Naive thymus-derived CD4-positive, alpha-beta T cell (primary cell): ENCODE measurements around the gene GTPBP8. TPM values are rescaled to one million over a fixed set of nuclear protein-coding genes. Genes with fewer than 3 reads are reported as not detected.
A peak's percentile ranks its signal among the peaks of the same experiment; 100 is the strongest.

Source experiments
- ATAC-seq: fragments of 150-1000 bp; cut with Tn5 transposase; 2 replicates; pipeline ENCODE4 v1.10.0; 2021; ENCODE audit warnings: mild to moderate bottlenecking, moderate library complexity
- CTCF ChIA-PET: fragments of 350-600 bp; sonication (Branson Sonifier 250); formaldehyde crosslinking; loops from one replicate; lab custom pipeline; 2021; ENCODE audit warnings: antibody characterized with exemption; lab: Charles Lee
- POLR2A ChIA-PET: fragments of 350-600 bp; sonication (Branson Sonifier 250); formaldehyde crosslinking; loops from one replicate; lab custom pipeline; 2021; ENCODE audit warnings: antibody characterized with exemption, inconsistent platforms; lab: Charles Lee
- DNase-seq, 9 donors: peaks; one replicate each; pipeline versions ENCODE4 v3.0.0 to v3.0.0-alpha.2; 2020 to 2022; ENCODE audit warnings: mixed read lengths in 1 of 9
- H3K27ac ChIP-seq: one replicate; pipeline ENCODE4 v1.7.0; 2013; ENCODE audit warnings: mild to moderate bottlenecking, low read depth, low read length, moderate library complexity
- H3K27me3 ChIP-seq, 2 donors: one replicate each; pipeline ENCODE4 v1.7.0; 2013; ENCODE audit warnings: low read length in 2 of 2, mild to moderate bottlenecking in 2 of 2, moderate library complexity in 2 of 2; ENCODE audit not compliant: control insufficient read depth in 2 of 2, insufficient read depth in 2 of 2
- H3K36me3 ChIP-seq, 3 experiments: 1 replicate in 2 of 3; 2 replicates in 1 of 3; pipeline ENCODE4 v1.7.0; 2013; ENCODE audit warnings: low read length in 3 of 3, mild to moderate bottlenecking in 3 of 3, moderate library complexity in 1 of 3; ENCODE audit not compliant: insufficient read depth in 3 of 3, control insufficient read depth in 2 of 3
- H3K4me1 ChIP-seq, 2 donors: one replicate each; pipeline ENCODE4 v1.7.0; 2013; ENCODE audit warnings: low read length in 2 of 2, mild to moderate bottlenecking in 2 of 2, moderate library complexity in 1 of 2; ENCODE audit not compliant: control insufficient read depth in 2 of 2, insufficient read depth in 2 of 2
- H3K4me3 ChIP-seq: 2 replicates; pipeline ENCODE4 v1.7.0; 2013; ENCODE audit warnings: mild to moderate bottlenecking, low read length
- H3K9me3 ChIP-seq, 3 experiments: 1 replicate in 2 of 3; 2 replicates in 1 of 3; pipeline ENCODE4 v1.7.0; 2013; ENCODE audit warnings: low read length in 3 of 3; ENCODE audit not compliant: control insufficient read depth in 2 of 3
- H3K27ac Mint-ChIP-seq, 9 donors: one replicate each; pipeline ENCODE4 v1.8.0; 2020 to 2022; ENCODE audit warnings: mixed read lengths in 9 of 9, mild to moderate bottlenecking in 8 of 9, moderate library complexity in 5 of 9, inconsistent platforms in 2 of 9
- H3K27me3 Mint-ChIP-seq, 5 donors: one replicate each; pipeline ENCODE4 v1.8.0; 2021 to 2022; ENCODE audit warnings: mixed read lengths in 5 of 5, mild to moderate bottlenecking in 1 of 5
- H3K36me3 Mint-ChIP-seq, 5 donors: one replicate each; pipeline ENCODE4 v1.8.0; 2020 to 2022; ENCODE audit warnings: mixed read lengths in 5 of 5, mild to moderate bottlenecking in 3 of 5, inconsistent platforms in 1 of 5
- H3K4me1 Mint-ChIP-seq, 7 donors: one replicate each; pipeline ENCODE4 v1.8.0; 2020 to 2022; ENCODE audit warnings: mixed read lengths in 7 of 7, mild to moderate bottlenecking in 3 of 7, inconsistent platforms in 1 of 7
- H3K4me3 Mint-ChIP-seq, 10 donors: one replicate each; pipeline ENCODE4 v1.8.0; 2020 to 2022; ENCODE audit warnings: mild to moderate bottlenecking in 10 of 10, mixed read lengths in 10 of 10, moderate library complexity in 6 of 10, inconsistent platforms in 2 of 10
- H3K9me3 Mint-ChIP-seq, 11 donors: one replicate each; pipeline ENCODE4 v1.8.0; 2020 to 2022; ENCODE audit warnings: mixed read lengths in 11 of 11, mild to moderate bottlenecking in 4 of 11, inconsistent platforms in 1 of 11, moderate library complexity in 1 of 11
- intact Hi-C, 2 donors: fragments of 100-400 bp; cut with micrococcal nuclease; formaldehyde crosslinking; loops; one replicate each; pipeline ENCODE4 v1.15.1; 2023
- polyA plus RNA-seq, 2 donors: library from polyadenylated mRNA; unstranded; fragments of 300-500 nt; fragmentation: Illumina TruSeq; gene quantifications; one replicate each; pipeline ENCODE4 v1.2.3, GENCODE V29; 2021
- total RNA-seq, 6 experiments: library from RNA in 5 of 6; stranded (reverse) in 5 of 6; gene quantifications; 1 replicate in 5 of 6; 2 replicates in 1 of 6; pipeline ENCODE4 v1.2.3 and lab custom pipeline; 2021 to 2026

The GTPBP8 gene
- total and polyA plus RNA-seq, 7 experiments from 2014 or later = 12.6 to 49.1 (median 31.1) TPM

- POLR2A ChIA-PET = interaction anchor here (0.7 to 9.6 kb wide), 4 partner anchors 15 to 310 kb away, joined by 3 to 106 read pairs (median 3); no protein-coding TSS in a partner anchor
- CTCF ChIA-PET = interaction anchor here (0.7 to 1.0 kb wide), 2 partner anchors 29 to 896 kb away, joined by 3 read pairs; no protein-coding TSS in a partner anchor
- H3K27me3 ChIP-seq = no peaks in the 10 kb centered on the region
- no peak overlapping the region for H3K4me3 ChIP-seq
- Mint-ChIP-seq H3K4me1 (peaks cover 37 to 67% (median 50%) of the 10 kb centered on the region in 7 donors), H3K36me3 (peaks cover 0 to 11% (median 11%) of the 10 kb centered on the region in 5 donors), H3K9me3 (peaks cover 0 to 2% (median 0%) of the 10 kb centered on the region in 11 donors), H3K27ac (peak overlapping the region in 5 of 9 donors; percentile 87 to 94 (median 88)), H3K4me3 (peak overlapping the region in 1 of 10 donors; percentile 89), H3K27me3 (no peaks in the 10 kb centered on the region)
- DNase-seq (no peak), ATAC-seq (no peak)
- intact Hi-C loops = no loop called here
- no peaks in the 10 kb centered on the region for H3K9me3 ChIP-seq
- no peak overlapping the region for H3K27ac ChIP-seq
- no peaks in the 10 kb centered on the region for H3K36me3 ChIP-seq
- peaks cover 19 to 21% of the 10 kb centered on the region in 2 donors for H3K4me1 ChIP-seq
Observed at GRCh38 chr3:113021471-113021870, 30.7 kb downstream of the GTPBP8 start.

DNA sequence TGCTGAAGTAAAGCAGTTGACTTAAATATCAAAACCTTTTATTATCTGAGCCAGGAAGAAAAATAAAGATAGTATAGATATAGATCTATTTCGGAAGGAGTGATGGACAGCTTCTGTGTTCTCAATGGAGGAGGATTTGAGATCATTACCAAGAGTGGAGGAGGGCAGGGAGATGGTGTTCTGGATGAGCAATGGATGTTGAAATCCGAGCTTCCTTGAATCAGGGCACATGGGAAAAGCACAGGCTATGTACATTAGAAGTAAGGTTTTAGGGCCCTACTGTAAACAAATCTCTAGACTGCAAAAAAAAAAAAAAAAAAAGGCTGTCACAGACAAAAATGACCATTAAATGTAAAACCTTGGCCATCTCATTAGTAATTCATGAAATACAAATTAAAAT lies 43.2 kb downstream of the GTPBP8 start:
- intact Hi-C loops = loop anchor here in 1 of 2 donors (2.0 kb wide), 2 partner anchors 299 to 391 kb away; no protein-coding TSS in a partner anchor
- ATAC-seq (no peak), DNase-seq (no peak)
- no peaks in the 10 kb centered on the region for H3K36me3 ChIP-seq
- no peaks in the 10 kb centered on the region for H3K4me1 ChIP-seq
- H3K9me3 ChIP-seq = no peaks in the 10 kb centered on the region
- no peak overlapping the region for H3K4me3 Mint-ChIP-seq
- CTCF ChIA-PET = interaction anchor here (1.0 to 2.7 kb wide), 5 partner anchors 43 to 299 kb away, joined by 3 to 12 read pairs (median 6); partner anchors contain the start of gene GTPBP8
- no peaks in the 10 kb centered on the region for H3K9me3 Mint-ChIP-seq
- H3K4me3 ChIP-seq = no peak overlapping the region
- peaks cover 0 to 7% (median 0%) of the 10 kb centered on the region in 5 donors for H3K36me3 Mint-ChIP-seq
- H3K27ac Mint-ChIP-seq = peak overlapping the region in 1 of 9 donors; percentile 67
- H3K4me1 Mint-ChIP-seq = peaks cover 0 to 5% (median 0%) of the 10 kb centered on the region in 7 donors
- no peaks in the 10 kb centered on the region for H3K27me3 ChIP-seq
- POLR2A ChIA-PET = interaction anchor here (0.6 kb wide), 2 partner anchors 24 to 166 kb away, joined by 3 read pairs; no protein-coding TSS in a partner anchor
- H3K27ac ChIP-seq = no peak overlapping the region
- no peaks in the 10 kb centered on the region for H3K27me3 Mint-ChIP-seq

DNA sequence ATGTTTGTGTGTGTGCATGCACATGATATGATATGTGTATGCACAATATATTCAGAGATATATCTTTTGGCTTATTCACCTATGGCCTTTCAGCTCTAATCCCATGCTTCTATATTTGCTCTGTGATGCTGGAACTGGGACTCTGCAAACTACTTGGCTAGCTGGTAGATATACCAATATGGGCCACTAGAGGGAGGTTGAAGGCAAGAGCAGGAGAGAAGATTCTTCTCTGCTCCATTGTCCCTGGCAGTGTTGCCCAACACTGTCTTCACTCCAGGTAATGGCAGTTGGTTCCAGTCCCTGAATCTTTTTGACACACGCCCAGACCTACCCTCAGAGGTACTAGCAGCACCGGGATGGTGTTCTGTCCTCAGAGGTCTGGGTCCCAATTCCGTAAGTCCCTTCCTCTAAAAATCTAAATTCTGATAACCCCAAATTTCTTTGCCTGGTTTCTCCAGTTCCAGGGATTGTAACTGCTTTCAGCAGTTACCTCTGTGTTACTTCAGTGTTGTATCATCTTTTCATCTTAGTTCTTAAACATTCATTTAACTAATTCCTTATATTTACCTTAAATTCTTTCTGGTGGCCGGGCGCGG lies 44.7 kb downstream of the GTPBP8 start:
- no peaks in the 10 kb centered on the region for H3K36me3 ChIP-seq
- H3K4me3 ChIP-seq = no peak overlapping the region
- no peaks in the 10 kb centered on the region for H3K4me1 ChIP-seq
- DNase-seq = peak in 6 of 9 donors; percentile 34 to 57 (median 44)
- intact Hi-C loops = loop anchor here (2.0 to 5.0 kb wide), 3 partner anchors 301 to 393 kb away; partner anchors contain the start of gene CCDC80 (in 1 of the 2)
- ATAC-seq = peak; percentile 88
- H3K27me3 ChIP-seq = no peaks in the 10 kb centered on the region
- Mint-ChIP-seq H3K27me3 (no peaks in the 10 kb centered on the region), H3K9me3 (no peaks in the 10 kb centered on the region), H3K4me1 (peaks cover 0 to 5% (median 0%) of the 10 kb centered on the region in 7 donors), H3K27ac (no peak overlapping the region), H3K4me3 (no peak overlapping the region), H3K36me3 (peaks cover 0 to 7% (median 0%) of the 10 kb centered on the region in 5 donors)
- H3K9me3 ChIP-seq = no peaks in the 10 kb centered on the region
- ChIA-PET CTCF (interaction anchor here (0.6 to 2.7 kb wide), 19 partner anchors 13 to 469 kb away, joined by 3 to 16 read pairs (median 3); partner anchors contain the start of gene CD200R1), POLR2A (interaction anchor here (0.6 to 1.6 kb wide), 2 partner anchors 20 to 45 kb away, joined by 3 to 5 read pairs; partner anchors contain the start of gene GTPBP8)
- no peak overlapping the region for H3K27ac ChIP-seq

DNA sequence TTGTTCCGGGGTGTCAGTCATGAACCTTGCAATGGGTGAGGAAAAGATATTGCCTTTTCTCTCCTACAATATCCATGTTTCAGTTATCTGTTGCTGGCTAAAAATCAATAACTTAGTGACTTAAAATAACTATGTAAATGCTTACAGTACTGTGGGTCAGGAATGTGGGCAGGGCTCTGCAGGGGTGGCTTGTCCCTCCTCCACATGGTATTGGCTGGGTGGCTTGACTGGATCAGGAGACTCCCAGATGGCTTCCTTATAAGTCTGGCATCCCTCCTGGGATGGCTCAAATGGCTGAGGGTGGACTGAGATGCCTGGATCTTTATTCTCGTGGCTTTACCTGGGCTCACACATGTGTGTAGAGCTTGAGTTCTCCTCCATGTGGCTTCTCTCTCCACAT lies 47.5 kb downstream of the GTPBP8 start:
- no peak for ATAC-seq
- H3K9me3 ChIP-seq = no peaks in the 10 kb centered on the region
- Mint-ChIP-seq H3K27ac (no peak overlapping the region), H3K4me1 (peaks cover 0 to 5% (median 0%) of the 10 kb centered on the region in 7 donors), H3K9me3 (no peaks in the 10 kb centered on the region), H3K27me3 (no peaks in the 10 kb centered on the region), H3K4me3 (no peak overlapping the region), H3K36me3 (peaks cover 0 to 7% (median 0%) of the 10 kb centered on the region in 5 donors)
- H3K27ac ChIP-seq = no peak overlapping the region
- no peaks in the 10 kb centered on the region for H3K36me3 ChIP-seq
- intact Hi-C loops = loop anchor here in 1 of 2 donors (5.0 kb wide), 1 partner anchor 396 kb away; the partner anchor contains the start of gene CCDC80
- no peak for DNase-seq
- ChIA-PET CTCF (interaction anchor here (1.1 kb wide), 1 partner anchor 37 kb away, joined by 3 read pairs; no protein-coding TSS in a partner anchor), POLR2A (no interaction called here)
- no peaks in the 10 kb centered on the region for H3K27me3 ChIP-seq
- H3K4me3 ChIP-seq = no peak overlapping the region
- H3K4me1 ChIP-seq = no peaks in the 10 kb centered on the region

DNA sequence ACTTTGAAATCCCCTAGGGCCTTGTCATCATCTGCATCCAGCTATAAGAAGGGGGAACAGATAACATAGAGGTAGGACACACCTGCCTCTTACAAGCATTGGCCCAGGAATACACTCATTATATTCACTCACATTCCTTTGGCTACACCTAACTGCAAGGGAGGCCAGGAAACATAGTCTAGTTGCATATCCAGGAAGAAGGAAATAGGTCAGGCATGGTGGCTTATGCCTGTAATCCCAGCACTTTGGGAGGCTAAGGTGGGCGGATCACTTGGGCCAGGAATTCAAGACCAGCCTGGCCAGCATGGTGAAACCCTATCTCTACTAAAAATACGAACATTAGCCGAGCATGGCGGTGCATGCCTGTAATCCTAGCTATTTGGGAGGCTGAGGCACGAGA lies 48.8 kb downstream of the GTPBP8 start:
- ChIA-PET POLR2A (no interaction called here), CTCF (interaction anchor here (0.6 to 1.1 kb wide), 2 partner anchors 38 to 132 kb away, joined by 3 to 4 read pairs; no protein-coding TSS in a partner anchor)
- no peaks in the 10 kb centered on the region for H3K27me3 ChIP-seq
- peaks cover 0 to 3% (median 0%) of the 10 kb centered on the region in 11 donors for H3K9me3 Mint-ChIP-seq
- H3K4me1 Mint-ChIP-seq = peaks cover 0 to 5% (median 0%) of the 10 kb centered on the region in 7 donors
- H3K9me3 ChIP-seq = no peaks in the 10 kb centered on the region
- no peak overlapping the region for H3K4me3 ChIP-seq
- no peak overlapping the region for H3K4me3 Mint-ChIP-seq
- H3K27ac ChIP-seq = no peak overlapping the region
- ATAC-seq (no peak), DNase-seq (no peak)
- no peaks in the 10 kb centered on the region for H3K36me3 ChIP-seq
- no peak overlapping the region for H3K27ac Mint-ChIP-seq
- intact Hi-C loops = loop anchor here in 1 of 2 donors (5.0 kb wide), 1 partner anchor 397 kb away; the partner anchor contains the start of gene CCDC80
- H3K36me3 Mint-ChIP-seq = peaks cover 0 to 7% (median 0%) of the 10 kb centered on the region in 5 donors
- no peaks in the 10 kb centered on the region for H3K4me1 ChIP-seq
- no peaks in the 10 kb centered on the region for H3K27me3 Mint-ChIP-seq

- intact Hi-C loops = no loop called here
- DNase-seq (no peak), ATAC-seq (no peak)
- no peak overlapping the region for H3K27ac Mint-ChIP-seq
- no peak overlapping the region for H3K4me3 Mint-ChIP-seq
- Histone ChIP-seq H3K36me3 (no peaks in the 10 kb centered on the region), H3K9me3 (peaks cover 0 to 5% (median 0%) of the 10 kb centered on the region in 3 experiments), H3K4me1 (no peaks in the 10 kb centered on the region), H3K27me3 (no peaks in the 10 kb centered on the region), H3K27ac (no peak overlapping the region), H3K4me3 (no peak overlapping the region)
- peaks cover 0 to 11% (median 4%) of the 10 kb centered on the region in 5 donors for H3K36me3 Mint-ChIP-seq
- peaks cover 0 to 10% (median 3%) of the 10 kb centered on the region in 11 donors for H3K9me3 Mint-ChIP-seq
- H3K27me3 Mint-ChIP-seq = no peaks in the 10 kb centered on the region
- ChIA-PET POLR2A (no interaction called here), CTCF (no interaction called here)
- H3K4me1 Mint-ChIP-seq = peaks cover 0 to 7% (median 1%) of the 10 kb centered on the region in 7 donors
Observed at GRCh38 chr3:113040231-113040630, 49.4 kb downstream of the GTPBP8 start.
